ENCODE data around the gene RETREG1.

- TF ChIP-seq EZH2 (IDR thresholded peaks at IDR 0.05; ENCODE audit: borderline replicate concordance, low read depth, low read length, poor library complexity, severe bottlenecking), result no peak
- TF ChIP-seq CTCF (conservative IDR thresholded peaks at IDR 0.05; ENCODE audit: low read depth, low read length), result no peak
These were observed 27.6 kb upstream of the RETREG1 start for GRCh38 chr5:16644301-16644889.
